ENCODE data around the gene MMD2.
A peak's percentile ranks its signal among the peaks of the same experiment; 100 is the strongest.
"Not testable (repeated sequence)": the region's sequence is repeated elsewhere in the genome, so short reads cannot be mapped to it uniquely, and the experiment has no call there.

The MMD2 gene, protein sequence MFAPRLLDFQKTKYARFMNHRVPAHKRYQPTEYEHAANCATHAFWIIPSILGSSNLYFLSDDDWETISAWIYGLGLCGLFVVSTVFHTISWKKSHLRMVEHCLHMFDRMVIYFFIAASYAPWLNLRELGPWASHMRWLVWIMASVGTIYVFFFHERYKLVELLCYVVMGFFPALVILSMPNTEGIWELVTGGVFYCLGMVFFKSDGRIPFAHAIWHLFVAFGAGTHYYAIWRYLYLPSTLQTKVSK
- 0 to 0.18 (median 0) reads per million in 4 experiments for total RNA-seq

DNA sequence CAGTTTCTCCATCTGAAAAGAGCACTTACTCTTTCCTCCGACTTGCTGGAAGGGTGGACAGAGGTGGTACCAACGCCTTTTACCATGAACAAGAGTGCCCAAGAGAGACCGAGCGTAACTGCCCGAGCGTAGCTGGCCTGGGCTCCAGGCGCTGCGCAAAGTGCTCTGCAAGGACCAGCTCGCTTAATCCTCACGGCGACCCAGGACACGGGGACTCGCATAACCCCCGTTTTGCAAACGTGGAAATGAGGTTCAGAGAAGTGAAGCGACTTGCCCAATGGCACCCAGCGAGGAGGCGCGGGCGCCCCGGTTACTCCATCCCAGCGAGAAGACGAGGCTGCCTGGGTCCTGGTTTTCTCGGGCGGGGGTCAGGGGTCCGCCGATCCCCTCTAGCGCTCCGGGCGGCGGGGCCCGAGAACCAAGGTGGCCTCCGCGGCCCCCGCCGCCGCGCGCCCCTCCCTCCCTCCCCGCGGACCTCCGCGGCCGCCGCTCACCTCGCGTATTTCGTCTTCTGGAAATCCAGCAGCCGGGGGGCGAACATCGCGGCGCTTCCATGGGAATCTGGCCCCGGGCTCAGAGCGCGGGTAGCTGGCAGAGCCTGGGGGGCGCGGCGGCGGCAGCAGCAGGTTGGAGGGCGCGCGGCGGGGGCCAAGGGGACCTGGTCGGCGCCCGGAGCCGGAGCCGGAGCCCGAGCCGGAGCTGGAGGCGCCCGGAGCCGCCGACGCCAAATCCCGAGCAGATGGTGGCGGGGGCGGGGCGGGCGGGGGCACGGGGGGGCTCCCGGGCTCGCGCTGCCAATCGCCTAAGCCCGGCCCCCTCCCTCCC is at the start of gene MMD2:
TSS of gene MMD2 (minus strand) at position 711 of the 825 bp plus-strand sequence. CDS start at position 541, 170 bp downstream.
- no peak for DNase-seq

DNA sequence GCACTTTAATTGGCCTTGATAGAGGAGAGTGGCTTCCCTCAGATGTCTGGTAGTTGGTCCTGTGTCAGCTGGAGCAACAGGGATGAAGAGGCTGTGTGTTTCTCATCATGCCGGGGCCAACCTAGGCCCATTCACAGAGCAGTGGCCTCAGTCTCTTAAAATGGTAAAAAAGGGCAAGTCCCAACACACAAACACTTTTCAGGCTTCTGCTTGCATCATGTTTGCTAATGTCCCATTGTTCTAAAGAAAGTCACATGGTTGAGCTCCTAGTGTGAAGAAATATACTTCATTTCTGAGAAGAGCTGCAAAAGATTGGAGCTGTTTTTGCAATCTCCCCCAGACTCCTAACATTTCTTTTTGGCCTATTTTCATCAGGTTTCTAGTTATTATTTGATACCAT is 46.1 kb upstream of the MMD2 start:
- DNase-seq = no peak

DNA sequence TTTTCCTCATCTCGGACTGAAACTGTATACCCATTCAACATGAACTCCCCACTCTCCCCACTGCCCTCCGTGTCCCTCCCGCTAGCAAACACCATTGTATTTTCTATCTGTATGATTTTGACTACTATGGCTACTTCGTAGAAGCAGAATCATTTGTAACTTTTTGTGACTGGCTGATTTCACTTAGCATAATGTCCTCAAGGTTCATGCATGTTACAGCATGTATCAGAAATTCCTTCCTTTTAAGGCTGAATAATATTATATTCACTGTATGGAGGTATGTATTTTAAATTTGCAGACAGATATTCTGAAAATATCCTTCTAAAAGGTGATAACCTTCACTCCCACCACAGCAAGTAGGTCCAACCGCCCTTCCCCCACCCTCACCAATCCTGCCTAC is 42.9 kb upstream of the MMD2 start:
- DNase-seq = no peak

GRCh38 chr7:5001003-5001402 is 42.0 kb upstream of the MMD2 start:
- no peak for DNase-seq

DNA sequence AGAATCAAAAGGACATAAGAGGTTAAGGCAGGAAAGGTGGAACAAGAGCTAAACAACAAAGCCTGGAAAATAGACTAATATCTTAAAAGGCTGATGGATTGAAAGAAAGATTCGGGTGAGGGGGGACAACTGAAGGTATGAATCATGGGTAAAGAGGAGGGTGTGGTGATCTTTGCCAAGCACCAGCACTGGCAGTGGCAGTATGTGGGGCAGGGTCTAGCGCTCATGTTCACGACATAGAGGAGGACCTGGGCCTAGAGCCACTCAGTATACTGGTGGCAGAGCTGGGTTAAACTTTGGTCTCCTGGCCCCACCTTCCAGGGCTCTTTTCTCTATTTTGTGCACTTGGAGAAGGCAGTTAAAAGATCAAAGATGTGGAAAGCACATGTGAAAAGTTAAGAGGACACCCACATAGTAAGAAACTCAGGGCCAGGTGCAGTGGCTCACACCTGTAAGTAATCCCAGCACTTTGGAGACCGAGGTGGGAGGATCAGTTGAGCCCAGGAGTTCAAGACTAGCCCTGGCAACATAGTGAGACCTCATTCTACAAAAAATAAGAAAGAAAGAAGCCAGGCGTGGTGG is 40.5 kb upstream of the MMD2 start:
- DNase-seq = no peak

- no peak for DNase-seq
Observed at GRCh38 chr7:4998910-4999309, 39.9 kb upstream of the MMD2 start.

DNA sequence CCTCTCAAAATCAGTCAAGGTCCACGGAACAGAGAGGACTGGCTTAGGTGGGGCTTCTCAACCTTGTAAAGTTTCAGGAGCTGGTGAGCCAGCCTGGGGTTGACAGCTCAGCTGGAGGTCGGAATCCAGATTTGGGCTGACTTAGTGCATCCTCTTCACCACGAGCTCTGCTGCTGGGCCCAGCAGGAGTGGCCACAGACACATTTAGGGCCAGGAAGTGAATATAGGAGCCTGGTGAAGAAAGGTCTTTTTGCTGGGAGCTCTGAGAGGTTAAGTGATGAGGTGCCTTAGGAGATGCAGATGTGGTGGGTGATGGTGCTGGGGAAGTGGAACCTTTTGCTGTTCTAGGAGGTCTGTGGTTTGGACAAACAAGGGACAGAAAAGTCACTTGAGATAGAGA is 39.3 kb upstream of the MMD2 start:
- no peak for DNase-seq

GRCh38 chr7:4996696-4997222 is 37.8 kb upstream of the MMD2 start:
- no peak for DNase-seq

DNA sequence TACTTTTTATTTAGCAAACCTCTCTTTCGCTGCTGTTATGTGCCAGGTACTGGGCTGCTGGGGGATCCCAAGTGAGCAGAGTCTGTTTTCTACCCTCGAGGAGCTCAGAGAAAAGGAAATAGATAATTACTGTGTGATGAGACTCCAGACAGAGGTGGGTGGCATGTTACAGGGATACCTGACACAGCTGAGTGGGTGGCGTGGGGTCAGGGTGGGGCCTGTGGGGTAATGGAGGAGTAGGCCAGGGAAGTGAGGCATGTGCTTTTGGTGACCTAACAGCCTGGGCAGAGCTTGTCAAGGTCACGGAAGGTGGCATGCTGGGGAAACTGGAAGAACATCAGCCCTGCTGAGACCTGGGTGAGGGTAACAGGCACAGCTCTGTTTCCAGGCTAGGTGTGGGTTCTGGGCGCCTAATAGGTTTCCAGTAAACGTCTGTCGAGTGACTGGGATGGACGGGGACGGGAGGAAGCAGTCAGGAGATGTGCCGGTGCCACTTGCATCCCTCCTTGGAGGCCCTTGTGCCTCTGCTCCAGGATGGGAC is 36.5 kb upstream of the MMD2 start:
- no peak for DNase-seq

GRCh38 chr7:4993471-4993870 is 34.5 kb upstream of the MMD2 start:
- DNase-seq = no peak

GRCh38 chr7:4982741-4983140 is 23.8 kb upstream of the MMD2 start:
- DNase-seq = not testable (repeated sequence)

GRCh38 chr7:4981295-4981890 is 22.4 kb upstream of the MMD2 start:
- not testable (repeated sequence) for DNase-seq

- DNase-seq = not testable (repeated sequence)
Observed at GRCh38 chr7:4975626-4976025, 16.6 kb upstream of the MMD2 start.

DNA sequence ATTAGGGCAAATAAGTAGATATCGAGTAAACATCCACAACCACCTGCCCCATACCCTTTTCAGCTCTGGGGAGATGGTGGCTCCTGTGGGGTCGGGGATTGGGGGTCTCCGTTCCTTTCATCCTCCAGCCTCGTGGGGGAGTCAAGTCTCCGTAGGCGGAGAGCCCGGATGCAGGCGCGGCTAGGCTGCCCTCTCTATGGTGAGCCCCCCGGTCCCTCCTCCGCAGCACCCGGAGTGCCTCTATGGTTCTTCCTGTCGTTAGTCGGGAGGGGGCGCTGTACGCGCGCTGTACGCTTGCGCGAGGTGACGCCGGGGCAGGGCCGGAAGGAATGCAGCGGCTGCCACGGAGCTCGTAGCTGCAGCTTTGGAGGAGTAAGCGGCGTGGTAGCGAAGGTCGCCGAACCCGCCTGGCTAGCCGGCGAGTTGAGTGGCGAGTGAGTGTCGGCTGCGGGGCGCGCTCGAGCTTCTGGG is 14.8 kb upstream of the MMD2 start:
- peak; percentile 90 for DNase-seq

- not testable (repeated sequence) for DNase-seq
Observed at GRCh38 chr7:4972446-4972845, 13.5 kb upstream of the MMD2 start.

DNA sequence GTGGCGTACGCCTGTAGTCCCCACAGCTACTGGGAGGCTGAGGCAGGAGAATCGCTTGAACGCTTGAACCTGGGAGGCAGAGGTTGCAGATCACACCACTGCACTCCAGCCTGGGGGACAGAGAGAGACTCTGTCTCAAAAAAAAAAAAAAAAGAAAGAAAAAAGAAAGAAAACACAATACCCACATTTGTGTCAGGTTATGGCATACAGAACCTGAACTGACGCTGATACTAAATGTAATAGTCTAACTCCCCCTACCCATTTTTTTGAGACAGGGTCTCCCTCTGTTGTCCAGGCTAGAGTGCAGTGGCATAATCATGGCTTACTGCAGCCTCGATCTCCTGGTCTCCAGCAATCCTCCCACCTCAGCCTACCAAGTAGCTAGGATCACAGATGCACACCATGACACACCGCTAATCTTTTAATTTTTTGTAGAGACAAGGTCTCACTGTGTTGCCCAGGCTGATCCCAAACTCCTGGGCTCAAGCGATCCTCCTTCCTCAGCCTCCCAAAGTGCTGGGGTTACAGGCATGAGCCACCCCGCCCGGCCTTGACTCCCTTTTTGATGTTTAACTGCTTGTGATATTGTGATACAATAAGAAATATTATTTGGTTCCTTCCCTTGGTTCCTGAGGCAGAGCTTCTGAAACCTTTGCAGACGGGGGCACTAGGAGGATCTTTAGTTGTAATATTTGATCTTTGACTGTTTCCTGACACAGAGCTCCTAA is 6.5 kb upstream of the MMD2 start:
- DNase-seq = no peak

DNA sequence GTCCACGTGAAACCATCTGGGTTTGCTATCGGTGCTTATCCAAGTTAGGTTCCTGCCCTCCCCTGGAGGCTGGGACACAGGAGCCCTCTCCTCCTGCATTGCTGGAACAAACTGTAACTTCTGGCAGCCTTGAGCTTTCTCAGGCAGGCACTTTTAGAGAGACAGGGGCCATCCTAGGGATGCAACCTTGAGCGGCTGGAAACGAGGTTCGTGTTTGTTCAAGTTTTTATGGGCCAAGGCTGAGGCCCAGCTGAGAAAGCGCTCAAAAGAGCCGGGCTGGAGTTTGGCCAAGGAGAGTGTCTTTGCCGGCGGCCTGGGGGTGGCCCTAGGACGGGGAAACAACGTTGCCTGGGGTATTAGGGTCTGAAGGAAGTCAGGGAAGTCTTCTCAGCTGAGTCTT is 5.5 kb upstream of the MMD2 start:
- no peak for DNase-seq

- no peak for DNase-seq
Observed at GRCh38 chr7:4962872-4963775, 4.1 kb upstream of the MMD2 start.

DNA sequence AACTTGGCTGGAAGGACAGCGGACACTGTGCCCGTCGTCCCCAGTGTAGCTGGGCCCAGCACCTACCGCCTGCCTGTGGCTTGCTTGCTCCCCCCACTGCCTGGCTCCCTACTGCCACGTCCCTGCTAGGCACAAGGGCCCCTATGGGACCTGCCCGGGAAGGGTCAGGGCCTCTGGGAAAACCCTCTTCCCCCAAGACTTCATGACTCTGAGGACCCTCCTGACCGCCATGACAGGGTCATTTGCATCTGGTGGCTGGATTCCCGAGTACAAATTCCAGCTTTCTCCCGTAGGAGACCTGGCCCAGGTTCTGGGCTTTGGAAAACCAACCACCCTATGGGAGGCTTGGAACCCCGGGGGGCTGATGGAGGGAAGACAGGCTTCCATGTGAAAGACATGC is 1.4 kb upstream of the MMD2 start:
- no peak for DNase-seq

GRCh38 chr7:4959893-4960292 is 906 bp upstream of the MMD2 start:
- DNase-seq = no peak

DNA sequence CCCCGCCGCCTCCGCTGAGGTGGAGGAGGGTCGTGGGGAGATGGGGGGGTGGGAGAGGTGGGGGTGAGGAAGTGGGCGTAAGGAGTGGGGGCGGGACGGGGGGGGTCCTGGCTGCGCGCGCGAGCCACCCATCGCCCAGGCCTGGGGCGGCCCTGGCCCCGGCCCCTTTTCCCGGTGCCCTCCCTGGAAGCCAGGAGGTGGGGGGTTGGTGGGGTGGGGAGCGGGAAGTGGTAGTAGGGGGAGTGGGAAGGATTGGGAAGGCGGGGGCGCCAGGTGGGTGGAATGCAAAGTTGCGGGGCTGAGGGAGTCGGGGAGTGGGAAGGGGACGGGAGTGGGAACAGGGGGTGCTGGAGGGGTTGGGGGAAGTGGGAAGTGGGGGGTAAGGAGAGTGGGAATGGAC is 319 bp upstream of the MMD2 start:
- no peak for DNase-seq
